GM19452 (cell line): Measurements from ENCODE around the gene VGLL4.

Experiments
- ATAC-seq: cut with Tn5 transposase; IDR thresholded peaks from one replicate; pipeline ENCODE4 v1.9.1; 2021; ENCODE audit not compliant: unreplicated experiment

The VGLL4 gene

GRCh38 chr3:11629716-11630115, 14.0 kb downstream of the VGLL4 start:
- no peak for ATAC-seq

GRCh38 chr3:11627612-11628011, 16.1 kb downstream of the VGLL4 start:
- no peak for ATAC-seq

GRCh38 chr3:11626084-11626463, 17.6 kb downstream of the VGLL4 start:
- ATAC-seq = no peak

DNA sequence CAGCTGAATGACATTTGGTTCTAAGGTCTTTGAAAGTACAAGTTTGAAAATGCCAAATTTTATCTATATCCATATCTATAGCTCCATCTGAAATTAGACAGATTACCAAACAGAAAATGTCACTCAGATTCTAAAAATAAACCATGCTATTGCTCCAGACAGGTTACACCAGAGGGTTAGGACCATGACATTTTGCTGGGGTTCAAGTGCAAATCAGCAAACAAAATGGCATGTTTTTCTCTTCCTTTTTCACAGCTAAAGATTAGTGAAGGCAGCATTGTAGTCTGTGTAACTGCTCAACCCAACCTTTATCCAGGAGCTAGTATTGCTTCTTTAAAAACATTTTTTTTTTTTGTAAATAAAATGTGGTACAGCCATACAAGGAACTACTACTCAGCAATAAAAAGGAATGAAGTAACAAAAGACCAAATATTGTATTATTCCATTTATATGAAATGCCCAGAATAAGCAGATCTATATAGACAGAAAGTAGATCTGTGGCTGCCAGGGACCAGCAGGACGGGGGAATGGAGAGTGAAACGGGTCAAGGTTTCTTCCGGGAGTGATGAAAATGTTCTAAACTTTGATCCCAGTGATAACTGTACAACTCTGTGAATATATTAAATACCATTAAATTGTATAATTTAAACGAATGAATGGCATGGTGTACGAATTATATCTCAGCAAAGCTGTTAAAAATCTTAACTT, 18.2 kb downstream of the VGLL4 start:
- ATAC-seq = no peak

GRCh38 chr3:11624704-11625375, 18.9 kb downstream of the VGLL4 start:
- no peak for ATAC-seq

- no peak for ATAC-seq
These were observed 19.6 kb downstream of the VGLL4 start for GRCh38 chr3:11624161-11624560.

DNA sequence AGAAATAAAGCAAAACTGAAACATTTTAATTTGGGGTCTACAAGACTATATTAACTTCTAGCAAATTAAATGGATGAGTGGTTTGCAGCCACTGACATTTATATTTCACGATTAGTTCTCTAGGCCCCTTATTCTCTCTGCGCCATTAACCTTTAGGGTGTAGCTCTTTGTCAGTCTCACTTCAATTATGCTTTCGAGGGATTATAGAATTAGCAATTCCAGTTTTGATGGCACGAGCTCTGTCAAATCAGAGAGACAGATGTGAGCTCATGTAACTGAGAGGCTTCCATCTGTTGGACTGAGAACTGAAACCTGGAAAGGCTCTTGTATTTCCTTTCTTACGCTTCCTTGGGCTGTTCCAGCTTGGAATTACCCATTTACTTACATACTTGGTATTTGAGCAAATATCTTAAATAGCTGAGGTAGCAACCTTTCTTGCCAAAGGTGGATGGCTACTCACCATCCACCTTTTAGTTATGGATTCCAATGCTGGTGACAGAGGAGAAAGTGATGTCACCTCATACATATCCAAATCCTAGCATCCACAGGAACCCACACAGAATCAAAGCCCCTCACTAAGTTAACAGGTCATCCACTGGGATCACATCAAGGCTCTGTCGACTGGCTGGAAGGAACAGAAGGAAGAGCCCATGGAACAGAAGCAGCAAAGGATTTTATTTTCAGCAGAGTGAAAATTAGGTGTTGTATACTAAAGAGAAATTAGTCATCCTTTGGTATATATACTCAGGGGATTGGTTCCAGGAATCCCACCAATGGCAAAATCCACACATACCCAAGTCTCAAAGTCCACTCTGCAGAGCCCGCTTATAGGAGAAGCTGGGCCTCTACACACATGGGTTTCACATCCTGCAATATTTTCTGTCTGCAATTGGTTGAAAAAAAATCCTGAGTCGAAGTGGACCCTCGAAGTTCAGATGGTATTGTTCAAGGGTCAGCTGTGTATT, 20.8 kb downstream of the VGLL4 start:
- ATAC-seq = no peak

DNA sequence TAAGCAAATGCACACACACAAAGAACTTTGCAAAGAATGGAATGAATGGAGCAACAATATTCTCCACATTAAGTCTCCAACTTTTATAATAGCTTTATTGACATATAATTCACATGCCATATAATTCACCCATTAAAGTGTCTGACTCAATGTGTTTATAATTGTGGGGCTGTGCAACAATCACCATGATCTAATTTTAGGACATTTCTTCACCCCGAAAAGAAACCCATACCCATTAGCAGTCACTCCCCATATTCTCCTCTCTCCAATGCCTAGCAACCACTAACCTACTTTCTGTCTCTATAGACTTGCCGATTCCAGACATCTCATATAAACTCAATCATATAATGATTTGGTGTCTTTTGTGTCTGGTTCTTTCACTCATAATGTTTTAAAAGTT, 22.6 kb downstream of the VGLL4 start:
- ATAC-seq = no peak

DNA sequence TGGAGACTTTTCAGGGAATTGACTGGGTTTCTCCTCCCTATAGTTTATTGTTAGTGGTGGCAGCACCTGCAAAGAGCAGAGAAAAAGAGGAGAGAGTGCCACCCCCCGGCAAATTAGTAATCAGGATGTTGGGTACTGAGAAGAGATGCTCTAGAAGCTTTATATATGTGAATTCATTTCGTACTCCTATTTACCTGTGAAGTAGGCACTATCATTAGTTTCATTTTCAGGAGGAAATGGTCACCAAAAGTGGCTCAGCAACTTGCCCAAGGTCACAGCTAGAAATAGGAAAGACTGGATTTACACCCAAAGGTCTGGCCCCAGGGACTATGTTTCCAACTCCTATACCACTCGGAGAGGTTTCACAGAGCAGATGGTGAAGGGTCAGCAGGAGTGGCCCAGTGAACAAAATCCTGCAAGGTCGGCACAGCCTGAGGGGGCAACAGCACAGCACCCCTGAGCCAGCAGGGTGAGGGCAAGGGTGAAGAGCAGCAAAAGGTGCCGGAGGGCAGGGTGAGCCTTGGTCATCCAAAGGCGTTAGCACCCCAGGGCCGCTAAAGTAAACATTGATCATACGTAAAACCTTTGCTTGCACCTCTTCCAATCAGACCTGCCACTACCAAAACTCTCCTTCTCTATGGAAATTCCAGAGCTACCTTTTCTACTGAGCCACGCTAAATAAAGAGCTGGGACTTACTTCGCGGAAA, 23.6 kb downstream of the VGLL4 start:
- no peak for ATAC-seq

GRCh38 chr3:11619461-11619860, 24.3 kb downstream of the VGLL4 start:
- no peak for ATAC-seq

- ATAC-seq = no peak
These were observed 24.8 kb downstream of the VGLL4 start for GRCh38 chr3:11618904-11619303.

DNA sequence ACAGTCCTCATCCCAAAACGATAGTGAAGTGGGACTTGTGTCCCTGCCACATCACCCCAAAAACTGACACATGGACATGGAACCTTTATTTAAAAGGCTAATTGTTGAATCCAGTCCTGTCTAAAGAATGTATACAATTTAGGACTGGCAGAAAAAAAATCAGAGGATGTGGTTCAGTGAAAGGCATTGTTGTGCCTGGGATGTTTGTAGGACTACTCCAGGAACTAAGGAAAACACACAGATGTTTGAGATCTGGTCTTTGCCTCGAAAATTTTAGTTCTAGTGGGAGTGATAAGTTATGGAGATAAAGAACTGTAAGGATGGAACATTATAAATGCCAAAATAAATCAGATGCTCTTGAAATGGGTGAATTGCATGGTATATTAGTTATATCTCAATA, 27.2 kb downstream of the VGLL4 start:
- no peak for ATAC-seq

DNA sequence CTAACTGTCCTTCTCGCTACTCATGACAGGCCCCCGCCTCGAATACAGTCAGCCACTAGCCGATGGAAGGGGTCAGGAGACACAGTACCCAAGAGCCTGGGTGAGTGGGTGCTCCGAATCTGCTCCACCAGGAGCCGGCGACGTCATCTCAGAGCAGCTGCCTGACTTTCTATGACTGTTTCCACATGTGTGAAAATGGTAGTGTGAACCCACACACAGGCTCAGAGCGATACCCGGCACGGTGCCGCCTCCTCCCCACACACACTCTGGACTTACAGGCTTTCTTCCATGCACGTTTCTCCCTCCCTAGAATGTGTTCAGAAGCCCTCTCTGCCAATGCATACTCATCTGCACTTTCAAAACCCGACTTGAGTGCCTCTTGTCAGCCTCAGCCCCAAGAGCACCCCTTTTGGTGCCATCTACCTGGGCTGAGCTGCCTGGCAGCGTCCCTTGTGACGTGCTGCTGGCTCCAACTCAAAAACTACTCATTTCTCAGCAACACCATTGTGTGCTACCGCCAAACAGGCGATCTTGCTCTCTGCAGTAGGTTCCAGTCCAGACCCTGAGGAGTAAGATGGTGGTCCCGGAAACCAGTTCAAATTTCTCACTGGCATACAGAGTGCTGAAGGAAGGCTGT, 29.7 kb downstream of the VGLL4 start:
- no peak for ATAC-seq

DNA sequence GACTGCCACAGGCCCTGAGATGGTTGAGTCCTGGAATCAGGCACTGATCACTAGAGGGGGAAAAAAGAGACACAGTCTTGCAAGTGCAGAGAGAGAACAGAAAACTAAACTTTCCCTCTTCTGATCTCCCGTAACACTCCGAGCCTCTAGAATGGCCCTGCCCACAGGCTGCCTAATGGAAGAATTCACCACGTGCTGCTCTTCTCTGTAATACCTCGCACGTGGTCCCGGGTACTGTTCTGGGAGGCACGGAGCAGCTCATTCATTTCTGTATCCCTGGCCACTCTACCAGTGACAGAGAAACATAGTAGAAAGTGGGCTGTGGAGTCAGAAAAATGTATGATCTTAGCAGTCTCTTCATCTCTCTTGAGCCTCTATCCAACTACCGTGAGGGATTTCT, 30.4 kb downstream of the VGLL4 start:
- no peak for ATAC-seq

DNA sequence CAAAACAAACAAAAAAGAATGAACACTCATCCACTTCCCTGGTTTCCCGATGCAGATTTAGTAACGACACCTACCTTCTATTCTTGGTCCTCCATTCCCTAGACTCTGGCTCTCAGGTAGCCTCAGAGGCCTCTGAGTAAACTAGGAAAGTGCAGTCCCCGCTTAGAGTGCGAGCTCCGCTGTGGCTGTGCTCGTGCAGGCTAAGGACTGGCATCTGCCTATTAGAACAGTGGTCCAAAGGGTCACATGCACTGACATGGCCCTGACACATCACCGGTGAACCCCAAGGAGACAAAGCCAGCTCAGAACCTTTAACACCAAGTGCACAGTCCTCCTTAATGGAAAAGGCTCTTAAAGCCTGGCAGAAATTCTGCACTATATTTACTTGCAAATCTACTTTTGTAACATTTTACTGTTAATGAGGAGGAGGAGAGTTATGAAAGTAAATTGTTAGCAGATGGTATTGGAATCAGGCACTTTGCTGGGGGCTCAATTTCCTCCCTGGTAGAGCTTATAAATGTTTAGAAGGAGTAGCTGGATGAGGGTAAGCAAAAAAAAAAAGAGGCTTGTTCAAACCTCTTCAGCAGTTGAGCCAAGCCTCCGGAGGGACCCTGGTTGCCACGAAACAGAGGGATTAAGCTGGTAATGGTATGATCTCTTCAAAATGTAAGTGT, 31.1 kb downstream of the VGLL4 start:
- ATAC-seq = no peak

DNA sequence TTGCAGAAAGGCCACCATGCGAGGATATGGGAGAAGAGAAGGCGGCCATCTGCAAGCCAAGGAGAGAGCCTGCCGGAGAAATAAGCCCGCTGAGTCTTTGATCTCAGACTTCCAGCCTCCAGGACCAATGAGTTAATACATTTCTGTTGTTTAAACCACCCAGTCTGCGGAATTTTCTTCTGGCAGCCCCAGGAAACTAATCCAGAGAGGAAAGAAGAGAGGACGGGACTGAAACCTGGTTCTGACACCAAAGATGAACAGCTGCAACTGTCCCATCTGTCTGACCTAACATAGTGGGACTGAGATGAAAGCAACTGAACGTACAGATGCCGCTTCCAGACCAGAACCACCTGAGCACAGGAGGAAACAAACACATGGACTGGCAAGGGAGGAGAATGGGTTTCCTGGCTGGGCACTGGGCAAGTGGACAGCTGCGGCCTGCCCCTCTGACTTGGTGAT, 32.3 kb downstream of the VGLL4 start:
- ATAC-seq = no peak

DNA sequence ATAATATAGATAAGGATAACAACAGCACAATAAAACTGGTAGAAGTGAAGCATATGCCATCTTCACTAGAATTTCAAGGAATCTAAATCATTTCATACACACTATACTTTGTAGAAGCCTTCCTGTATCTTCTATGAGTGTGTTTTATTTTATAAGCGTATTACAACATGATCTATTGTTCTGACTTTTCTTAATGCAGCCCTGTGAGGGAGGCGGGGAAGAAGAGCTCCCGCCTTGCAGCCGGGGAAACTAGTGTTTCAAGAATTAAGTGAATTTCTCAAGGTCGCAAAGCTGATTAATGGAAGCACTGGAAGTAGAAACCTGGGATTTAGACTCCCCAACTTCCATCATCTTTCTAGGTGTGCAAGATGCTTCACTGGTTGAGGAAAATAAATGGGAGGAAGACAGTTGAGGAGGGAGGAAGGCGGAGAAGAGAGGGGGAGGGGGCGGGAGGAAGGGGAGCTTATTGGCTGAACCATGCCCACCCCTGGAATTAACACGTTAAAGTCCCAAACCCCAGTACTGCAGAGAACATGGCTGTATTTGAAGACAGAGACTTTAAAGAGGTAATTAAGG, 32.9 kb downstream of the VGLL4 start:
- ATAC-seq = no peak

DNA sequence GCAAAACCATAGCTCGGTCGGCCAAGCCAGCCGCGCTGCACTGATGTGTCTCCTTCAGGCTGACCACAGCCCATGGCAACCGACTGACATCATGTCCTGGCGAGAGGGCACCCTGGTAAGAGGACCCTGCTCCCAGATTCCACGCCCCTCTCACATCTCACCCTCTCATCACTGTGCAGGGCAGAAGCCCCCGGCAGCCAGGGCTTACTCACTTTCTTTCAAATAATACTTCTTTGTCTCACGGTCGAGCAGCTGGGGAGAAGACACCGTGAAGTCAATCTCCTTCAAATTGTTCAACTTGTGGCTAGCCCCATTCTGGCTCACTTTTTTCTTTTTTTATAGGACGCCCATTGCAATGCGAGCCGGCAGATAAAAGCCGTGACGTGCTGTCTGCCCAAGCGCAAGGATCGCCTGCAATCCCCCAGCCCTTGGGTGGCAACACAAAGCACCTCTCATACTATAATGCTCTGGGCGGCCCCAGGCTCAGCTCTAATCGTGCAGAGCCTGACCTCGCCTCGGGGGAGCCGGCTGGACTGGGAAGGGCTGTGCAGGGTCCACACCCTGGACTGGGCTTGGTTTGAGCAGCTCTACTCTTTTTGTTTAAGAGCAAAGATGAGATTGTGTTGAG, 33.6 kb downstream of the VGLL4 start:
- ATAC-seq = no peak

DNA sequence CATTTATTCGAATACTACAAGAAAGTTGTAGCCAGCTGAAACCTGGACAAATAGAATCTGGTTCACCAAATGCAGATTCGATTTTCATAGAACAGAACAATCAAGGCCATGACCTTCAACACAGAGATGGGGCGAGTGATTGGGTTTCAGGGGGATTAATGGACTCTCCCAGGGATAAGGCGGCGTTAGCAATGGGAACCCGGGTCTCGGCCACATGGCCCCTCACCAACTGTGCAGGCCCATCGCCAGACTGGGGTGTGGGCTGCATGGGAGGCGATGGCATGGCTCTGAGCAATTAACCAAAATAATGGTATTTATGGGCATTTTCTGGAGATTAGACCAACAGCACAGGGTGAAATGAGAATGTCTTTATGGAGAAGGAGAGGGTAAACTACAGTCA, 34.2 kb downstream of the VGLL4 start:
- ATAC-seq = no peak
